H1 (cell line): ENCODE measurements around the gene CNGA2. TPM values are rescaled to one million over a fixed set of nuclear protein-coding genes. Genes with fewer than 3 reads are reported as not detected.

ENCODE experiments used
- CTCF ChIA-PET: fragments of 300-600 bp; sonication (Branson Sonifier 250); formaldehyde crosslinking; loops from one replicate; lab custom pipeline; 2021; ENCODE audit not compliant: partially characterized antibody; lab: Charles Lee
- POLR2A ChIA-PET: fragments of 300-600 bp; sonication (Branson Sonifier 250); formaldehyde crosslinking; loops from one replicate; lab custom pipeline; 2021; ENCODE audit warnings: inconsistent platforms; ENCODE audit not compliant: partially characterized antibody; lab: Charles Lee
- DNase-seq, 2 experiments: peaks; one replicate each; pipeline versions ENCODE4 v3.0.0 to v3.0.0-alpha.2; 2010 to 2022; ENCODE audit warnings: low spot score in 2 of 2, low read depth in 1 of 2, mixed read lengths in 1 of 2
- FAIRE-seq: peaks from 2 replicates; lab custom pipeline; 2011; peaks lifted over from hg19 to GRCh38; lab: Jason Lieb, UNC
- H2AFZ ChIP-seq: 2 replicates; pipeline ENCODE4 v1.8.1; 2012; ENCODE audit warnings: low read length, inconsistent platforms
- H2AK5ac ChIP-seq: 2 replicates; pipeline ENCODE4 v1.6.1; 2013; ENCODE audit warnings: low read depth, low read length
- H2BK120ac ChIP-seq: replicated peaks from 2 replicates; pipeline ENCODE3; 2013; ENCODE audit warnings: low read depth, low read length, inconsistent platforms
- H2BK12ac ChIP-seq: 2 replicates; pipeline ENCODE4 v1.6.1; 2013; ENCODE audit warnings: low read depth, low read length
- H2BK15ac ChIP-seq: 2 replicates; pipeline ENCODE4 v1.6.1; 2013; ENCODE audit warnings: low read length
- H2BK20ac ChIP-seq: 2 replicates; pipeline ENCODE4 v1.6.1; 2013; ENCODE audit warnings: low read length
- H2BK5ac ChIP-seq: 2 replicates; pipeline ENCODE4 v1.6.1; 2013; ENCODE audit warnings: low read depth, low read length
- H3K14ac ChIP-seq: 2 replicates; pipeline ENCODE4 v1.6.1; 2013; ENCODE audit warnings: inconsistent platforms; ENCODE audit not compliant: insufficient read length
- H3K18ac ChIP-seq: 2 replicates; pipeline ENCODE4 v1.6.1; 2013; ENCODE audit warnings: low read length; ENCODE audit errors: extremely low read depth
- H3K23ac ChIP-seq: 2 replicates; pipeline ENCODE4 v1.6.1; 2013; ENCODE audit warnings: inconsistent platforms; ENCODE audit not compliant: insufficient read length
- H3K23me2 ChIP-seq: 2 replicates; pipeline ENCODE4 v1.6.1; 2013; ENCODE audit warnings: low read depth, low read length
- H3K27ac ChIP-seq: 2 replicates; pipeline ENCODE4 v1.6.1; 2011; ENCODE audit warnings: low read depth, low read length, inconsistent platforms
- H3K27me3 ChIP-seq, 4 experiments: replicated peaks in 1 of 4; 1 replicate in 1 of 4; 2 replicates in 3 of 4; pipeline versions ENCODE4 v1.6.1 to v1.8.1; 2011 to 2013; ENCODE audit warnings: low read length in 3 of 4, mild to moderate bottlenecking in 3 of 4, inconsistent platforms in 2 of 4, mixed read lengths in 2 of 4, moderate library complexity in 1 of 4; ENCODE audit not compliant: control insufficient read depth in 3 of 4, insufficient read depth in 3 of 4; ENCODE audit errors: extremely low read depth in 1 of 4
- H3K36me3 ChIP-seq, 4 experiments: 2 replicates each; pipeline versions ENCODE4 v1.6.1 to v1.8.1; 2011 to 2013; ENCODE audit warnings: mild to moderate bottlenecking in 4 of 4, low read length in 3 of 4, moderate library complexity in 2 of 4, control low read depth in 1 of 4, inconsistent platforms in 1 of 4; ENCODE audit not compliant: insufficient read depth in 4 of 4, control insufficient read depth in 2 of 4
- H3K4ac ChIP-seq: replicated peaks from 2 replicates; pipeline ENCODE3; 2013; ENCODE audit warnings: low read length, low read depth, mixed read lengths, inconsistent platforms; ENCODE audit not compliant: insufficient read length
- H3K4me1 ChIP-seq, 4 experiments: replicated peaks in 1 of 4; 1 replicate in 1 of 4; 2 replicates in 3 of 4; pipeline versions ENCODE4 v1.6.1 to v1.8.1; 2011 to 2013; ENCODE audit warnings: low read length in 3 of 4, inconsistent platforms in 2 of 4, mixed read lengths in 1 of 4; ENCODE audit not compliant: insufficient read depth in 4 of 4, control insufficient read depth in 3 of 4
- H3K4me2 ChIP-seq, 2 experiments: 2 replicates each; pipeline versions ENCODE4 v1.6.1 to v1.8.1; 2011 to 2013; ENCODE audit warnings: low read depth in 2 of 2, low read length in 2 of 2, control low read depth in 1 of 2, inconsistent platforms in 1 of 2, mild to moderate bottlenecking in 1 of 2; ENCODE audit not compliant: insufficient read depth in 1 of 2
- H3K4me3 ChIP-seq, 4 experiments: fragments of 200-600, 300-600 bp in 1 of 4; sonication (generic), shearing (Covaris generic), sonication (Bioruptor Twin) in 1 of 4; 2 replicates each; pipeline versions ENCODE4 v1.5.1 to v1.8.1; 2011 to 2016; ENCODE audit warnings: low read length in 4 of 4, low read depth in 3 of 4, control low read depth in 2 of 4, inconsistent platforms in 2 of 4, mild to moderate bottlenecking in 2 of 4, mixed read lengths in 1 of 4, moderate library complexity in 1 of 4; ENCODE audit not compliant: insufficient read depth in 2 of 4; ENCODE audit errors: extremely low read depth in 1 of 4
- H3K56ac ChIP-seq: replicated peaks from 2 replicates; pipeline ENCODE3; 2013; ENCODE audit warnings: low read depth, mild to moderate bottlenecking, mixed read lengths, low read length, inconsistent platforms; ENCODE audit not compliant: insufficient read length
- H3K79me1 ChIP-seq: 2 replicates; pipeline ENCODE4 v1.6.1; 2013; ENCODE audit warnings: low read depth, low read length, control low read depth
- H3K79me2 ChIP-seq, 2 experiments: 2 replicates each; pipeline versions ENCODE4 v1.6.1 to v1.8.1; 2012 to 2013; ENCODE audit warnings: low read length in 2 of 2, mild to moderate bottlenecking in 2 of 2, inconsistent platforms in 1 of 2; ENCODE audit not compliant: insufficient read depth in 2 of 2, control insufficient read depth in 1 of 2
- H3K9ac ChIP-seq, 4 experiments: replicated peaks in 1 of 4; 1 replicate in 1 of 4; 2 replicates in 3 of 4; pipeline versions ENCODE4 v1.6.1 to v1.8.1; 2011 to 2013; ENCODE audit warnings: low read depth in 3 of 4, low read length in 3 of 4, control low read depth in 2 of 4, mild to moderate bottlenecking in 2 of 4, moderate library complexity in 2 of 4, inconsistent platforms in 1 of 4; ENCODE audit errors: extremely low read depth in 1 of 4
- H3K9me3 ChIP-seq, 2 experiments: 2 replicates each; pipeline versions ENCODE4 v1.6.1 to v1.8.1; 2012 to 2013; ENCODE audit warnings: mild to moderate bottlenecking in 2 of 2, moderate library complexity in 2 of 2, control low read depth in 1 of 2, inconsistent platforms in 1 of 2, low read depth in 1 of 2, low read length in 1 of 2, mixed read lengths in 1 of 2; ENCODE audit not compliant: insufficient read depth in 2 of 2
- H4K20me1 ChIP-seq, 2 experiments: replicated peaks in 1 of 2; 2 replicates each; pipeline versions ENCODE3 to v1.8.1; 2011 to 2013; ENCODE audit warnings: inconsistent platforms in 2 of 2, low read length in 2 of 2, mild to moderate bottlenecking in 1 of 2; ENCODE audit not compliant: insufficient read depth in 2 of 2, control insufficient read depth in 1 of 2
- H4K5ac ChIP-seq: 2 replicates; pipeline ENCODE4 v1.6.1; 2013; ENCODE audit warnings: low read length, low read depth, mixed read lengths, inconsistent platforms; ENCODE audit not compliant: insufficient read length
- H4K8ac ChIP-seq: 2 replicates; pipeline ENCODE4 v1.8.0; 2013; ENCODE audit warnings: mild to moderate bottlenecking, moderate library complexity, low read length, inconsistent platforms; ENCODE audit not compliant: insufficient read depth; ENCODE audit errors: extremely low read depth
- H4K91ac ChIP-seq: replicated peaks from 2 replicates; pipeline ENCODE3; 2013; ENCODE audit warnings: low read length, mixed read lengths, inconsistent platforms; ENCODE audit not compliant: insufficient read length
- CTBP2 ChIP-seq: IDR thresholded peaks from 2 replicates; pipeline ENCODE4 v1.7.0; 2011; ENCODE audit warnings: borderline replicate concordance, mild to moderate bottlenecking, moderate library complexity, mixed read lengths, low read length; ENCODE audit not compliant: insufficient read depth, insufficient read length
- MAFK ChIP-seq: IDR thresholded peaks from 2 replicates; pipeline ENCODE4 v1.6.1; 2012; ENCODE audit warnings: low read depth, mild to moderate bottlenecking, improper control_type of control experiment, low read length
- RAD21 ChIP-seq, 2 experiments: IDR thresholded peaks in 1 of 2; conservative IDR thresholded peaks in 1 of 2; 2 replicates each; pipeline ENCODE4 v1.6.1; 2011; ENCODE audit warnings: low read depth in 2 of 2, low read length in 2 of 2, improper control_type of control experiment in 1 of 2, inconsistent platforms in 1 of 2, mild to moderate bottlenecking in 1 of 2, moderate library complexity in 1 of 2
- WGBS, 2 experiments: shearing (Covaris generic) in 1 of 2; methylation state at CpG; one replicate each; pipeline versions ENCODE4 v1.1.6 to v1.1.7; 2013 to 2015; ENCODE audit warnings: low lambda C conversion rate in 2 of 2, mixed read lengths in 2 of 2, inconsistent platforms in 1 of 2, low coverage in 1 of 2, missing lambda C conversion rate in 1 of 2; ENCODE audit not compliant: insufficient replicate concordance in 2 of 2, insufficient coverage in 1 of 2, insufficient read length in 1 of 2; ENCODE audit errors: extremely low coverage in 1 of 2, missing lambda C conversion rate in 1 of 2; 5-methylcytosine and 5-hydroxymethylcytosine counted together
- polyA plus RNA-seq, 7 experiments: library from polyadenylated mRNA; depleted of rRNA in 3 of 7; stranded (reverse) in 5 of 7; unstranded in 2 of 7; fragments of >200 nt in 5 of 7; fragments of 200-250 nt in 2 of 7; gene quantifications; 1 replicate in 5 of 7; 2 replicates in 1 of 7; 4 replicates in 1 of 7; pipeline versions ENCODE4 v1.2.1 to v1.2.3, GENCODE V29; 2011 to 2013; ENCODE audit warnings: missing spikeins in 2 of 7, mixed read lengths in 2 of 7
- total RNA-seq: library from RNA; stranded (reverse); fragmentation: NEBNext Ultra II Directional; extraction: Animal tissue kit (Norgen Biotek cat#: 25700); gene quantifications from 2 replicates; pipeline ENCODE4 v1.2.1, GENCODE V29; 2021
- TF ChIP-seq, protein P1 (sequence below), 3 experiments: IDR thresholded peaks; 1 replicate in 2 of 3; 2 replicates in 1 of 3; pipeline versions ENCODE4 v1.5.1 to v1.6.1; 2011; ENCODE audit warnings: low read length in 3 of 3, mild to moderate bottlenecking in 3 of 3, inconsistent platforms in 2 of 3, low read depth in 1 of 3, moderate library complexity in 1 of 3; ENCODE audit not compliant: insufficient read depth in 1 of 3; ENCODE audit errors: control extremely low read depth in 1 of 3
- TF ChIP-seq, protein P2 (sequence below): IDR thresholded peaks from 2 replicates; pipeline ENCODE4 v1.6.1; 2011; ENCODE audit warnings: low read length, improper control_type of control experiment

CNGA2 gene
- total and polyA plus RNA-seq, 2 of the 8 experiments (the other 6 are each of a cell fraction or from before 2014, with no cell fraction given): not detected

DNA sequence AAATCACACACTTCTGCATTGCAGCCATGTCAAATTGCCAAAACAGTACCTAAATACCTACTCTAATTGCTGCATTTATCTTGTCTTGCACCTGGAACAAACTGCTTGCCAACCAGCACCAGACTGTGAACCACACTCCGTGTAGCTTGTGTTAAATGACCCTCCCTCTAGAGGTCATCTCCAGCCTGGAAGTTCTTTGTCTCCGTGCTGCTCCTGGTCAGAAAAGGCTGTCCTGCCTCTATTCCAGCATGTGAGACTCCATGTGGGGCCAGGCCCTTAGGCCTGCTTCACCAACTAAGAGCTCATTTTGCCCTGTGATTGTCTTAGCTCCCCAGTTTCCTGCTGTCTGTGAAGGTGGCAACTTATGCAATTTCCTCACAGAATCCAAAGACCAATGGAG lies 28.3 kb downstream of the CNGA2 start:
- no peak overlapping the region for H3K4ac ChIP-seq
- H3K18ac ChIP-seq: no peak overlapping the region
- no peak for DNase-seq
- 86% methylated on average over 2 of the region's 2 CpGs; no CpG with 5 or more reads in 1 of the 2 experiments for WGBS, 2 experiments
- no peaks in the 10 kb centered on the region for H3K9me3 ChIP-seq
- no peaks in the 10 kb centered on the region for H4K20me1 ChIP-seq
- H2BK12ac ChIP-seq: no peak overlapping the region
- no peak overlapping the region for H4K8ac ChIP-seq
- no peak overlapping the region for H2BK5ac ChIP-seq
- H3K27me3 ChIP-seq: no peaks in the 10 kb centered on the region
- H3K36me3 ChIP-seq: no peaks in the 10 kb centered on the region
- H3K4me1 ChIP-seq: no peaks in the 10 kb centered on the region
- CTCF ChIA-PET: interaction anchor here (1.3 to 1.6 kb wide), 2 partner anchors 10 to 38 kb away, joined by 4 to 6 read pairs; no protein-coding TSS in a partner anchor
- TF ChIP-seq MAFK (no peak), CTBP2 (no peak), RAD21 (IDR thresholded peaks at IDR 0.05 in 1 of 2, conservative IDR thresholded peaks at IDR 0.05 in 1 of 2; ENCODE audit: low read depth in 2 of 2, low read length in 2 of 2) (0 out of 4 replicates have a peak, but pooled peaks of 1 of the 2 experiments have one; percentile 17)
- TF ChIP-seq, protein P1, sequence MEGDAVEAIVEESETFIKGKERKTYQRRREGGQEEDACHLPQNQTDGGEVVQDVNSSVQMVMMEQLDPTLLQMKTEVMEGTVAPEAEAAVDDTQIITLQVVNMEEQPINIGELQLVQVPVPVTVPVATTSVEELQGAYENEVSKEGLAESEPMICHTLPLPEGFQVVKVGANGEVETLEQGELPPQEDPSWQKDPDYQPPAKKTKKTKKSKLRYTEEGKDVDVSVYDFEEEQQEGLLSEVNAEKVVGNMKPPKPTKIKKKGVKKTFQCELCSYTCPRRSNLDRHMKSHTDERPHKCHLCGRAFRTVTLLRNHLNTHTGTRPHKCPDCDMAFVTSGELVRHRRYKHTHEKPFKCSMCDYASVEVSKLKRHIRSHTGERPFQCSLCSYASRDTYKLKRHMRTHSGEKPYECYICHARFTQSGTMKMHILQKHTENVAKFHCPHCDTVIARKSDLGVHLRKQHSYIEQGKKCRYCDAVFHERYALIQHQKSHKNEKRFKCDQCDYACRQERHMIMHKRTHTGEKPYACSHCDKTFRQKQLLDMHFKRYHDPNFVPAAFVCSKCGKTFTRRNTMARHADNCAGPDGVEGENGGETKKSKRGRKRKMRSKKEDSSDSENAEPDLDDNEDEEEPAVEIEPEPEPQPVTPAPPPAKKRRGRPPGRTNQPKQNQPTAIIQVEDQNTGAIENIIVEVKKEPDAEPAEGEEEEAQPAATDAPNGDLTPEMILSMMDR (IDR thresholded peaks at IDR 0.05; ENCODE audit: control extremely low read depth in 1 of 3, insufficient read depth in 1 of 3, low read depth in 1 of 3, low read length in 3 of 3): no peak
- TF ChIP-seq, protein P2, sequence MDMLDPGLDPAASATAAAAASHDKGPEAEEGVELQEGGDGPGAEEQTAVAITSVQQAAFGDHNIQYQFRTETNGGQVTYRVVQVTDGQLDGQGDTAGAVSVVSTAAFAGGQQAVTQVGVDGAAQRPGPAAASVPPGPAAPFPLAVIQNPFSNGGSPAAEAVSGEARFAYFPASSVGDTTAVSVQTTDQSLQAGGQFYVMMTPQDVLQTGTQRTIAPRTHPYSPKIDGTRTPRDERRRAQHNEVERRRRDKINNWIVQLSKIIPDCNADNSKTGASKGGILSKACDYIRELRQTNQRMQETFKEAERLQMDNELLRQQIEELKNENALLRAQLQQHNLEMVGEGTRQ: no peak
- H3K27ac ChIP-seq: no peak overlapping the region
- H3K4me3 ChIP-seq: no peak overlapping the region
- no peak overlapping the region for H3K56ac ChIP-seq
- no peak overlapping the region for H2AK5ac ChIP-seq
- H4K91ac ChIP-seq: no peak overlapping the region
- H3K23me2 ChIP-seq: no peaks in the 10 kb centered on the region
- H2BK20ac ChIP-seq: no peak overlapping the region
- POLR2A ChIA-PET: no interaction called here
- H3K79me2 ChIP-seq: no peaks in the 10 kb centered on the region
- H4K5ac ChIP-seq: no peak overlapping the region
- H3K79me1 ChIP-seq: no peaks in the 10 kb centered on the region
- no peak overlapping the region for H3K23ac ChIP-seq
- no peak overlapping the region for H2BK120ac ChIP-seq
- no peak overlapping the region for H2BK15ac ChIP-seq
- no peak for FAIRE-seq
- H3K4me2 ChIP-seq: no peak overlapping the region
- H2AFZ ChIP-seq: no peak overlapping the region
- no peak overlapping the region for H3K9ac ChIP-seq
- H3K14ac ChIP-seq: no peak overlapping the region
